GOT3 (cell line): ENCODE results near the gene SHISA9.

ENCODE experiments used
- DNase-seq: peaks from one replicate; lab custom pipeline; 2025; ENCODE audit warnings: mixed read lengths; lab: John Stamatoyannopoulos, UW

Gene SHISA9

GRCh38 chr16:12951976-12952375, 50.6 kb downstream of the SHISA9 start:
- DNase-seq = no peak

GRCh38 chr16:12958366-12958765, 57.0 kb downstream of the SHISA9 start:
- no peak for DNase-seq

- no peak for DNase-seq
Measured at GRCh38 chr16:12959072-12959471, 57.7 kb downstream of the SHISA9 start.

GRCh38 chr16:12961626-12962025, 60.2 kb downstream of the SHISA9 start:
- no peak for DNase-seq

- DNase-seq = no peak
Measured at GRCh38 chr16:12964461-12964860, 63.1 kb downstream of the SHISA9 start.

- no peak for DNase-seq
Measured at GRCh38 chr16:12965274-12965804, 63.9 kb downstream of the SHISA9 start.

GRCh38 chr16:12971241-12971640, 69.8 kb downstream of the SHISA9 start:
- DNase-seq = no peak

GRCh38 chr16:12972246-12972645, 70.8 kb downstream of the SHISA9 start:
- no peak for DNase-seq

- DNase-seq = no peak
Measured at GRCh38 chr16:12975766-12976165, 74.4 kb downstream of the SHISA9 start.

GRCh38 chr16:12976496-12976895, 75.1 kb downstream of the SHISA9 start:
- no peak for DNase-seq

- no peak for DNase-seq
Measured at GRCh38 chr16:12976936-12977335, 75.5 kb downstream of the SHISA9 start.

GRCh38 chr16:12985516-12985915, 84.1 kb downstream of the SHISA9 start:
- no peak for DNase-seq

GRCh38 chr16:12988071-12988470, 86.7 kb downstream of the SHISA9 start:
- no peak for DNase-seq

- DNase-seq = no peak
Measured at GRCh38 chr16:12992066-12992465, 90.7 kb downstream of the SHISA9 start.

- no peak for DNase-seq
Measured at GRCh38 chr16:12994402-12994801, 93.0 kb downstream of the SHISA9 start.

GRCh38 chr16:12995721-12996372, 94.4 kb downstream of the SHISA9 start:
- DNase-seq = no peak

- DNase-seq = no peak
Measured at GRCh38 chr16:12998361-12999085, 97.1 kb downstream of the SHISA9 start.

GRCh38 chr16:12999368-12999767, 98.0 kb downstream of the SHISA9 start:
- DNase-seq = no peak

- DNase-seq = no peak
Measured at GRCh38 chr16:13005721-13006247, 104.4 kb downstream of the SHISA9 start.

- DNase-seq = no peak
Measured at GRCh38 chr16:13012601-13013000, 111.2 kb downstream of the SHISA9 start.

GRCh38 chr16:13013043-13013442, 111.6 kb downstream of the SHISA9 start:
- DNase-seq = no peak

- no peak for DNase-seq
Measured at GRCh38 chr16:13014476-13014875, 113.1 kb downstream of the SHISA9 start.

GRCh38 chr16:13018026-13018425, 116.6 kb downstream of the SHISA9 start:
- no peak for DNase-seq
